ENCODE data around the gene ABCD3. TPM values are rescaled to one million over a fixed set of nuclear protein-coding genes. Genes with fewer than 3 reads are reported as not detected.

The ABCD3 gene
- total and polyA plus RNA-seq, 2 of the 13 experiments (the other 11 are each of a cell fraction or from before 2014, with no cell fraction given): 27.5 to 166 TPM

DNA sequence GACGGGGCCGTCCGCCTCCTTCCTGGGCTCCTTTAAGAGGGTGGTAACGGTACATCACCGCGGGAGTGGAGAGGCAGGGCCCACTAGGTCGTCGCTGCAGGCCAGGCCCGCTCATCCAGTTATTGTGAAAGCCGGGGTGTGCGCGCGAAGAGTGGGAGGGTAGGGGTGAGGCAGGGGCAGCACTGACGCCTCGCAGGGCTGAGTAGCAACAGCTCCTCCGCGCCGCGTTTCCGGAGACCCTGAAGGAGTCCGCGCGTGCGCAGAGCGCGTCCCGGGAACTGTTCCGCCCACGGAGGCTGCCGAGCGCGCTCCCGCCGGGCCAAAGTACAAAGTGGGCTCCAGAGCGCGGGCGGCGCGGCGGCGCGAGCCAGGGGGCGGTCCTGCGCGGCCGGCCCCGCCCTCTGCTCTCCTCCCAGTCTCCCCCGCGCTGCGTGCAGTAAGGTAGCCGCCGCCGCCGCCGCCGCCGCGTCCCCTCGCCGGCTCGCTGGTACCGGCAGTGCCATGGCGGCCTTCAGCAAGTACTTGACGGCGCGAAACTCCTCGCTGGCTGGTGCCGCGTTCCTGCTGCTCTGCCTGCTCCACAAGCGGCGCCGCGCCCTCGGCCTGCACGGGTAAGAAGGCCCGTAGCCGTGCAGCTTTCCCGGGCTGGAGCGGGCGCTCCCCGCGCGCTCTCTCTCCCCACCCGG lies at the start of gene ABCD3 (continued):
- TF ChIP-seq, protein P1, sequence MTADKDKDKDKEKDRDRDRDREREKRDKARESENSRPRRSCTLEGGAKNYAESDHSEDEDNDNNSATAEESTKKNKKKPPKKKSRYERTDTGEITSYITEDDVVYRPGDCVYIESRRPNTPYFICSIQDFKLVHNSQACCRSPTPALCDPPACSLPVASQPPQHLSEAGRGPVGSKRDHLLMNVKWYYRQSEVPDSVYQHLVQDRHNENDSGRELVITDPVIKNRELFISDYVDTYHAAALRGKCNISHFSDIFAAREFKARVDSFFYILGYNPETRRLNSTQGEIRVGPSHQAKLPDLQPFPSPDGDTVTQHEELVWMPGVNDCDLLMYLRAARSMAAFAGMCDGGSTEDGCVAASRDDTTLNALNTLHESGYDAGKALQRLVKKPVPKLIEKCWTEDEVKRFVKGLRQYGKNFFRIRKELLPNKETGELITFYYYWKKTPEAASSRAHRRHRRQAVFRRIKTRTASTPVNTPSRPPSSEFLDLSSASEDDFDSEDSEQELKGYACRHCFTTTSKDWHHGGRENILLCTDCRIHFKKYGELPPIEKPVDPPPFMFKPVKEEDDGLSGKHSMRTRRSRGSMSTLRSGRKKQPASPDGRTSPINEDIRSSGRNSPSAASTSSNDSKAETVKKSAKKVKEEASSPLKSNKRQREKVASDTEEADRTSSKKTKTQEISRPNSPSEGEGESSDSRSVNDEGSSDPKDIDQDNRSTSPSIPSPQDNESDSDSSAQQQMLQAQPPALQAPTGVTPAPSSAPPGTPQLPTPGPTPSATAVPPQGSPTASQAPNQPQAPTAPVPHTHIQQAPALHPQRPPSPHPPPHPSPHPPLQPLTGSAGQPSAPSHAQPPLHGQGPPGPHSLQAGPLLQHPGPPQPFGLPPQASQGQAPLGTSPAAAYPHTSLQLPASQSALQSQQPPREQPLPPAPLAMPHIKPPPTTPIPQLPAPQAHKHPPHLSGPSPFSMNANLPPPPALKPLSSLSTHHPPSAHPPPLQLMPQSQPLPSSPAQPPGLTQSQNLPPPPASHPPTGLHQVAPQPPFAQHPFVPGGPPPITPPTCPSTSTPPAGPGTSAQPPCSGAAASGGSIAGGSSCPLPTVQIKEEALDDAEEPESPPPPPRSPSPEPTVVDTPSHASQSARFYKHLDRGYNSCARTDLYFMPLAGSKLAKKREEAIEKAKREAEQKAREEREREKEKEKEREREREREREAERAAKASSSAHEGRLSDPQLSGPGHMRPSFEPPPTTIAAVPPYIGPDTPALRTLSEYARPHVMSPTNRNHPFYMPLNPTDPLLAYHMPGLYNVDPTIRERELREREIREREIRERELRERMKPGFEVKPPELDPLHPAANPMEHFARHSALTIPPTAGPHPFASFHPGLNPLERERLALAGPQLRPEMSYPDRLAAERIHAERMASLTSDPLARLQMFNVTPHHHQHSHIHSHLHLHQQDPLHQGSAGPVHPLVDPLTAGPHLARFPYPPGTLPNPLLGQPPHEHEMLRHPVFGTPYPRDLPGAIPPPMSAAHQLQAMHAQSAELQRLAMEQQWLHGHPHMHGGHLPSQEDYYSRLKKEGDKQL (CRISPR knock-in tag; IDR thresholded peaks at IDR 0.05; ENCODE audit: low read depth): peak; percentile 29
- TF ChIP-seq, protein P2, sequence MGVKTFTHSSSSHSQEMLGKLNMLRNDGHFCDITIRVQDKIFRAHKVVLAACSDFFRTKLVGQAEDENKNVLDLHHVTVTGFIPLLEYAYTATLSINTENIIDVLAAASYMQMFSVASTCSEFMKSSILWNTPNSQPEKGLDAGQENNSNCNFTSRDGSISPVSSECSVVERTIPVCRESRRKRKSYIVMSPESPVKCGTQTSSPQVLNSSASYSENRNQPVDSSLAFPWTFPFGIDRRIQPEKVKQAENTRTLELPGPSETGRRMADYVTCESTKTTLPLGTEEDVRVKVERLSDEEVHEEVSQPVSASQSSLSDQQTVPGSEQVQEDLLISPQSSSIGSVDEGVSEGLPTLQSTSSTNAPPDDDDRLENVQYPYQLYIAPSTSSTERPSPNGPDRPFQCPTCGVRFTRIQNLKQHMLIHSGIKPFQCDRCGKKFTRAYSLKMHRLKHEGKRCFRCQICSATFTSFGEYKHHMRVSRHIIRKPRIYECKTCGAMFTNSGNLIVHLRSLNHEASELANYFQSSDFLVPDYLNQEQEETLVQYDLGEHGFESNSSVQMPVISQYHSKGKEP (CRISPR knock-in tag; IDR thresholded peaks at IDR 0.05): no peak
- TF ChIP-seq ZNF768 (CRISPR knock-in tag; IDR thresholded peaks at IDR 0.05): peak; percentile 33; the same call in 1 of the 2 replicates
- peak; percentile 69; the same call in 1 of the 2 replicates for TF ChIP-seq NAIF1 (CRISPR knock-in tag; IDR thresholded peaks at IDR 0.05; ENCODE audit: borderline replicate concordance)
- TF ChIP-seq AGO2 (optimal IDR thresholded peaks at IDR 0.05; ENCODE audit: low read depth, low read length): peak; percentile 94
- TF ChIP-seq, protein P3, sequence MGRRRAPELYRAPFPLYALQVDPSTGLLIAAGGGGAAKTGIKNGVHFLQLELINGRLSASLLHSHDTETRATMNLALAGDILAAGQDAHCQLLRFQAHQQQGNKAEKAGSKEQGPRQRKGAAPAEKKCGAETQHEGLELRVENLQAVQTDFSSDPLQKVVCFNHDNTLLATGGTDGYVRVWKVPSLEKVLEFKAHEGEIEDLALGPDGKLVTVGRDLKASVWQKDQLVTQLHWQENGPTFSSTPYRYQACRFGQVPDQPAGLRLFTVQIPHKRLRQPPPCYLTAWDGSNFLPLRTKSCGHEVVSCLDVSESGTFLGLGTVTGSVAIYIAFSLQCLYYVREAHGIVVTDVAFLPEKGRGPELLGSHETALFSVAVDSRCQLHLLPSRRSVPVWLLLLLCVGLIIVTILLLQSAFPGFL (CRISPR knock-in tag; IDR thresholded peaks at IDR 0.05): no peak
- TF ChIP-seq, protein P4, sequence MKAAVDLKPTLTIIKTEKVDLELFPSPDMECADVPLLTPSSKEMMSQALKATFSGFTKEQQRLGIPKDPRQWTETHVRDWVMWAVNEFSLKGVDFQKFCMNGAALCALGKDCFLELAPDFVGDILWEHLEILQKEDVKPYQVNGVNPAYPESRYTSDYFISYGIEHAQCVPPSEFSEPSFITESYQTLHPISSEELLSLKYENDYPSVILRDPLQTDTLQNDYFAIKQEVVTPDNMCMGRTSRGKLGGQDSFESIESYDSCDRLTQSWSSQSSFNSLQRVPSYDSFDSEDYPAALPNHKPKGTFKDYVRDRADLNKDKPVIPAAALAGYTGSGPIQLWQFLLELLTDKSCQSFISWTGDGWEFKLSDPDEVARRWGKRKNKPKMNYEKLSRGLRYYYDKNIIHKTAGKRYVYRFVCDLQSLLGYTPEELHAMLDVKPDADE (CRISPR knock-in tag; IDR thresholded peaks at IDR 0.05): no peak
- TF ChIP-seq KMT2A (CRISPR knock-in tag; IDR thresholded peaks at IDR 0.05): peak; percentile 95
- TF ChIP-seq, protein P5, sequence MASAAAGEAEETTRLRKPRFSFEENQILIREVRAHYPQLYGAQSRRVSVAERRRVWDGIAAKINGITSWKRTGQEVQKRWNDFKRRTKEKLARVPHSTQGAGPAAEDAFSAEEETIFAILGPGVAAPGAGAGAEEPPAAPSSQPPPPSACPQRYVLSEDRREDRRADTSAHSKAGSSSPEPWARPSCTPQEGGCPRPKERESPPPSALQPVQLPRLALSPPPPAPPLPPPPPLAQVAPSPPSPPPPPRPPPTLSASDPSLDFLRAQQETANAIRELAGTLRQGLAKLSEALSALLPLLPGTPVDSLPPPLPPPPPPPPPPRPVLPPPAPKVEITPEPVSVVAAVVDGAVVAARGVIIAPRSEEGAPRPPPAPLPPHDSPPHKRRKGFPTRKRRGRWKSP (CRISPR knock-in tag; IDR thresholded peaks at IDR 0.05): peak; percentile 87
- TF ChIP-seq FOXK2 (IDR thresholded peaks at IDR 0.05): peak; percentile 61; the same call in 1 of the 2 replicates
- peak; percentile 85 for TF ChIP-seq ZNF350 (CRISPR knock-in tag; IDR thresholded peaks at IDR 0.05; ENCODE audit: borderline replicate concordance, low read depth)
- TF ChIP-seq NCOA2 (CRISPR knock-in tag; IDR thresholded peaks at IDR 0.05): peak; percentile 43
- TF ChIP-seq, protein P6, sequence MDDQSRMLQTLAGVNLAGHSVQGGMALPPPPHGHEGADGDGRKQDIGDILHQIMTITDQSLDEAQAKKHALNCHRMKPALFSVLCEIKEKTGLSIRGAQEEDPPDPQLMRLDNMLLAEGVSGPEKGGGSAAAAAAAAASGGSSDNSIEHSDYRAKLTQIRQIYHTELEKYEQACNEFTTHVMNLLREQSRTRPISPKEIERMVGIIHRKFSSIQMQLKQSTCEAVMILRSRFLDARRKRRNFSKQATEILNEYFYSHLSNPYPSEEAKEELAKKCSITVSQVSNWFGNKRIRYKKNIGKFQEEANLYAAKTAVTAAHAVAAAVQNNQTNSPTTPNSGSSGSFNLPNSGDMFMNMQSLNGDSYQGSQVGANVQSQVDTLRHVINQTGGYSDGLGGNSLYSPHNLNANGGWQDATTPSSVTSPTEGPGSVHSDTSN (CRISPR knock-in tag; IDR thresholded peaks at IDR 0.05; ENCODE audit: borderline replicate concordance): 0 out of 2 replicates have a peak, but pooled peaks have one; percentile 27
- TF ChIP-seq ZNF781 (CRISPR knock-in tag; IDR thresholded peaks at IDR 0.05; ENCODE audit: borderline replicate concordance, not compliant biosample characterization): no peak
- no peak for TF ChIP-seq GZF1 (CRISPR knock-in tag; IDR thresholded peaks at IDR 0.05)

Measured in HepG2 (cell line).